B cell (primary cell): ENCODE measurements around the gene TMC6. TPM values are rescaled to one million over a fixed set of nuclear protein-coding genes. Genes with fewer than 3 reads are reported as not detected.
"Not testable (repeated sequence)": the region's sequence is repeated elsewhere in the genome, so short reads cannot be mapped to it uniquely, and the experiment has no call there.

Source experiments
- ATAC-seq: fragments of 200-7000 bp; cut with Tn5 transposase; one replicate; pipeline ENCODE4 v1.10.0; 2021; ENCODE audit warnings: low read depth, mild to moderate bottlenecking, moderate number of reproducible peaks, moderate library complexity
- CTCF ChIA-PET: fragments of 350-600 bp; sonication (Branson Sonifier 250); formaldehyde crosslinking; loops from one replicate; lab custom pipeline; 2021; ENCODE audit warnings: antibody characterized with exemption, inconsistent platforms; lab: Charles Lee
- POLR2A ChIA-PET: fragments of 350-600 bp; sonication (Branson Sonifier 250); formaldehyde crosslinking; loops from one replicate; lab custom pipeline; 2021; ENCODE audit warnings: antibody characterized with exemption; lab: Charles Lee
- DNase-seq: peaks from one replicate; pipeline ENCODE4 v3.0.0; 2013
- H2AFZ ChIP-seq: 2 replicates; pipeline ENCODE4 v1.6.1; 2012; ENCODE audit warnings: mild to moderate bottlenecking, low read depth, low read length; ENCODE audit not compliant: insufficient read depth, poor library complexity, severe bottlenecking
- H3K27ac ChIP-seq, 2 donors: 1 replicate in 1 of 2; 2 replicates in 1 of 2; pipeline ENCODE4 v1.5.1; 2012 to 2013; ENCODE audit warnings: low read length in 2 of 2, mild to moderate bottlenecking in 2 of 2, moderate library complexity in 1 of 2
- H3K27me3 ChIP-seq, 4 experiments: fragments of 200-600 bp in 1 of 4; sonication (generic) in 1 of 4; replicated peaks in 1 of 4; 1 replicate in 2 of 4; 2 replicates in 2 of 4; pipeline versions ENCODE4 v1.6.1 to v1.7.0; 2013 to 2016; ENCODE audit warnings: low read length in 3 of 4, mild to moderate bottlenecking in 2 of 4, mixed read lengths in 1 of 4, moderate library complexity in 1 of 4; ENCODE audit not compliant: insufficient read depth in 4 of 4, control insufficient read depth in 3 of 4; ENCODE audit errors: control extremely low read depth in 1 of 4
- H3K36me3 ChIP-seq, 2 experiments: replicated peaks in 1 of 2; 1 replicate in 1 of 2; 2 replicates in 1 of 2; pipeline versions ENCODE4 v1.6.1 to v1.7.1; 2013; ENCODE audit warnings: low read length in 1 of 2; ENCODE audit not compliant: insufficient read depth in 2 of 2, control insufficient read depth in 1 of 2; ENCODE audit errors: control extremely low read depth in 1 of 2, extremely low read depth in 1 of 2
- H3K4me1 ChIP-seq, 2 donors: fragments of 200-600 bp in 1 of 2; sonication (generic) in 1 of 2; 1 replicate in 1 of 2; 2 replicates in 1 of 2; pipeline versions ENCODE4 v1.5.1 to v1.6.1; 2013 to 2017; ENCODE audit warnings: low read length in 2 of 2; ENCODE audit not compliant: control insufficient read depth in 2 of 2, insufficient read depth in 2 of 2
- H3K4me2 ChIP-seq: replicated peaks from 2 replicates; pipeline ENCODE3; 2012; ENCODE audit warnings: mild to moderate bottlenecking, low read depth, low read length; ENCODE audit not compliant: poor library complexity, severe bottlenecking
- H3K4me3 ChIP-seq, 5 experiments: fragments of 200-600 bp in 1 of 5; sonication (generic) in 1 of 5; 1 replicate in 3 of 5; 2 replicates in 2 of 5; pipeline versions ENCODE4 v1.5.1 to v1.7.0; 2011 to 2016; ENCODE audit warnings: low read length in 4 of 5, mild to moderate bottlenecking in 4 of 5, low read depth in 2 of 5, control low read depth in 1 of 5, moderate library complexity in 1 of 5; ENCODE audit not compliant: insufficient read depth in 1 of 5; ENCODE audit errors: control extremely low read depth in 1 of 5, extremely low read depth in 1 of 5
- H3K79me2 ChIP-seq: fragments of 200-600 bp; sonication (generic); one replicate; pipeline ENCODE4 v1.6.0; 2016; ENCODE audit warnings: low read length; ENCODE audit not compliant: control insufficient read depth, insufficient read depth
- H3K9ac ChIP-seq: fragments of 200-600 bp; sonication (generic); 2 replicates; pipeline ENCODE4 v1.6.1; 2017; ENCODE audit warnings: mild to moderate bottlenecking, low read length, moderate library complexity
- H3K9me3 ChIP-seq, 3 donors: one replicate each; pipeline versions ENCODE4 v1.6.1 to v1.7.1; 2013; ENCODE audit warnings: low read length in 2 of 3; ENCODE audit not compliant: control insufficient read depth in 2 of 3, insufficient read depth in 1 of 3; ENCODE audit errors: control extremely low read depth in 1 of 3
- H4K20me1 ChIP-seq: 2 replicates; pipeline ENCODE4 v1.6.0; 2012; ENCODE audit warnings: mild to moderate bottlenecking, low read length; ENCODE audit not compliant: insufficient read depth, control insufficient read depth, poor library complexity, severe bottlenecking
- H3K27ac Mint-ChIP-seq: one replicate; pipeline ENCODE4 v1.8.0; 2021; ENCODE audit warnings: mixed read lengths
- H3K27me3 Mint-ChIP-seq: one replicate; pipeline ENCODE4 v1.8.0; 2021; ENCODE audit warnings: mixed read lengths
- H3K4me1 Mint-ChIP-seq: one replicate; pipeline ENCODE4 v1.8.0; 2021; ENCODE audit warnings: mixed read lengths
- H3K4me3 Mint-ChIP-seq: one replicate; pipeline ENCODE4 v1.8.0; 2021; ENCODE audit warnings: mixed read lengths
- H3K9me3 Mint-ChIP-seq: one replicate; pipeline ENCODE4 v1.8.0; 2022; ENCODE audit warnings: mixed read lengths; ENCODE audit not compliant: insufficient read depth
- CTCF ChIP-seq: fragments of 200-600 bp; IDR thresholded peaks from one replicate; pipeline ENCODE4 v1.8.0; 2022; ENCODE audit warnings: antibody characterized with exemption, mild to moderate bottlenecking
- EZH2 ChIP-seq: IDR thresholded peaks from 2 replicates; pipeline ENCODE4 v1.6.1; 2012; ENCODE audit warnings: borderline replicate concordance, low read depth, mild to moderate bottlenecking, moderate library complexity, low read length; ENCODE audit not compliant: insufficient read depth, poor library complexity, severe bottlenecking
- WGBS: methylation state at CpG from one replicate; pipeline ENCODE4 v1.1.5; 2013; ENCODE audit warnings: missing lambda C conversion rate; ENCODE audit not compliant: insufficient coverage; 5-methylcytosine and 5-hydroxymethylcytosine counted together
- intact Hi-C: fragments of 100-400 bp; cut with micrococcal nuclease; formaldehyde crosslinking; loops from one replicate; pipeline ENCODE4 v1.10.0; 2022
- polyA plus RNA-seq: library from polyadenylated mRNA; depleted of rRNA; stranded (reverse); fragments of >200 nt; gene quantifications from 2 replicates; pipeline ENCODE4 v1.2.3, GENCODE V29; 2012
- total RNA-seq, 2 donors: library from RNA; stranded (reverse); fragments of 120-200 nt in 1 of 2; gene quantifications; 1 replicate in 1 of 2; 2 replicates in 1 of 2; pipeline versions ENCODE4 v1.2.3 to v1.2.4, GENCODE V29; 2013 to 2022

TMC6 gene
- total and polyA plus RNA-seq, 2 donors (not counting 1 experiment from before 2014, with no cell fraction given) = 374 to 891 TPM

GRCh38 chr17:78172249-78173051 is 43.9 kb upstream of the TMC6 start:
- no peak for TF ChIP-seq EZH2
- TF ChIP-seq CTCF = no peak
- no peaks in the 10 kb centered on the region for H3K27me3 ChIP-seq
- H3K79me2 ChIP-seq = peaks cover 49% of the 10 kb centered on the region
- H3K4me2 ChIP-seq = peak overlapping the region; percentile 73
- no peaks in the 10 kb centered on the region for H3K27me3 Mint-ChIP-seq
- 21% methylated on average over 14 of the region's 19 CpGs for WGBS
- H3K27ac ChIP-seq = peak overlapping the region; percentile 74 to 95
- peak; percentile 64 for DNase-seq
- ChIA-PET CTCF (interaction anchor here (0.8 to 19.2 kb wide), 6 partner anchors 11 to 61 kb away, joined by 3 to 357 read pairs (median 76); partner anchors contain the start of genes TMC6 and TMC8), POLR2A (interaction anchor here (0.5 to 19.6 kb wide), 7 partner anchors 9 to 214 kb away, joined by 3 to 432 read pairs (median 3); partner anchors contain the start of genes TMC6 and TMC8)
- peaks cover 79% of the 10 kb centered on the region for H3K4me1 Mint-ChIP-seq
- no peaks in the 10 kb centered on the region for H3K9me3 ChIP-seq
- H3K4me1 ChIP-seq = peaks cover 82 to 87% of the 10 kb centered on the region in 2 donors
- peak overlapping the region; percentile 83 for H3K4me3 Mint-ChIP-seq
- H3K27ac Mint-ChIP-seq = peak overlapping the region; percentile 89
- H3K36me3 ChIP-seq = peaks cover 0 to 47% of the 10 kb centered on the region in 2 experiments
- H2AFZ ChIP-seq = no peak overlapping the region
- peak overlapping the region in 2 of 5 experiments; percentile 17 to 52 for H3K4me3 ChIP-seq
- peaks cover 25% of the 10 kb centered on the region for H4K20me1 ChIP-seq
- ATAC-seq = peak; percentile 25
- H3K9ac ChIP-seq = peak overlapping the region; percentile 32
- intact Hi-C loops = loop anchor here (1.0 kb wide), 1 partner anchor 17 kb away; no protein-coding TSS in a partner anchor
- H3K9me3 Mint-ChIP-seq = no peaks in the 10 kb centered on the region

GRCh38 chr17:78171591-78172248 is 43.2 kb upstream of the TMC6 start:
- Histone ChIP-seq H3K27ac (peak overlapping the region; percentile 74 to 95), H3K4me1 (peaks cover 76 to 86% of the 10 kb centered on the region in 2 donors), H3K36me3 (peaks cover 0 to 47% of the 10 kb centered on the region in 2 experiments), H3K79me2 (peaks cover 56% of the 10 kb centered on the region), H3K4me2 (peak overlapping the region; percentile 73), H4K20me1 (peaks cover 25% of the 10 kb centered on the region), H3K4me3 (peak overlapping the region in 1 of 5 experiments; percentile 52)
- 83% methylated on average over 17 of the region's 19 CpGs for WGBS
- DNase-seq, H3K27me3 ChIP-seq, H3K9me3 Mint-ChIP-seq, H3K9ac ChIP-seq, ATAC-seq, H3K27me3 Mint-ChIP-seq, H3K9me3 ChIP-seq, intact Hi-C loops, H2AFZ ChIP-seq: not testable (repeated sequence)
- peak overlapping the region; percentile 83 for H3K4me3 Mint-ChIP-seq
- POLR2A ChIA-PET = interaction anchor here (0.5 to 19.6 kb wide), 7 partner anchors 8 to 214 kb away, joined by 3 to 432 read pairs (median 4); partner anchors contain the start of genes TMC6 and TMC8
- peaks cover 76% of the 10 kb centered on the region for H3K4me1 Mint-ChIP-seq
- peak overlapping the region; percentile 89 for H3K27ac Mint-ChIP-seq
- CTCF ChIA-PET = interaction anchor here (3.2 to 19.2 kb wide), 4 partner anchors 13 to 60 kb away, joined by 11 to 357 read pairs (median 156); partner anchors contain the start of genes TMC6 and TMC8
